HepG2 (cell line): ENCODE measurements around the gene PIGA. TPM values are rescaled to one million over a fixed set of nuclear protein-coding genes. Genes with fewer than 3 reads are reported as not detected.

Source experiments
- ATAC-seq: fragments of 200-7000 bp; cut with Tn5 transposase; 3 replicates; pipeline ENCODE4 v1.9.1; 2020; ENCODE audit warnings: mild to moderate bottlenecking, moderate library complexity
- BruUV-seq: library from RNA; stranded (reverse); fragments of 400-500 nt; replicated peaks from 2 replicates; lab custom pipeline; 2021; lab: Mats Ljungman, UMichigan
- CTCF ChIA-PET: fragments of 300-600 bp; formaldehyde crosslinking; extraction: SDS; loops from one replicate; lab custom pipeline; 2021; ENCODE audit warnings: low total read pairs, inconsistent platforms, low intra/inter-chr PET ratio; lab: Yijun Ruan, JAX
- POLR2A ChIA-PET: fragments of 350-600 bp; sonication (Branson Sonifier 250); formaldehyde crosslinking; loops from one replicate; lab custom pipeline; 2020; ENCODE audit warnings: antibody characterized with exemption, inconsistent platforms; lab: Yijun Ruan, JAX
- DNase-seq: peaks from one replicate; pipeline ENCODE4 v3.0.0-alpha.2; 2015; ENCODE audit warnings: low spot score
- FAIRE-seq: peaks from 3 replicates; lab custom pipeline; 2011; peaks lifted over from hg19 to GRCh38; lab: Jason Lieb, UNC
- H2AFZ ChIP-seq: one replicate; pipeline ENCODE4 v1.6.1; 2011; ENCODE audit warnings: low read length, inconsistent platforms
- H3K27ac ChIP-seq: fragments of 300-600 bp; 3 replicates; pipeline ENCODE4 v1.8.0; 2011; ENCODE audit warnings: mixed run types, mild to moderate bottlenecking, mixed read lengths, low read length, inconsistent platforms; ENCODE audit not compliant: insufficient read depth; ENCODE audit errors: extremely low read length
- H3K27me3 ChIP-seq, 2 experiments: fragments of 200-600 bp in 1 of 2; 2 replicates in 1 of 2; 3 replicates in 1 of 2; pipeline versions ENCODE4 v1.6.0 to v1.8.0; 2011; ENCODE audit warnings: low read length in 2 of 2, mild to moderate bottlenecking in 2 of 2, moderate library complexity in 2 of 2, inconsistent platforms in 1 of 2; ENCODE audit not compliant: insufficient read depth in 2 of 2, control insufficient read depth in 1 of 2
- H3K36me3 ChIP-seq, 2 experiments: fragments of 200-600 bp in 1 of 2; replicated peaks in 1 of 2; 2 replicates in 1 of 2; 3 replicates in 1 of 2; pipeline versions ENCODE4 v1.5.1 to v1.8.0; 2011; ENCODE audit warnings: low read length in 2 of 2, inconsistent platforms in 1 of 2; ENCODE audit not compliant: insufficient read depth in 2 of 2, control insufficient read depth in 1 of 2
- H3K4me1 ChIP-seq: 2 replicates; pipeline ENCODE4 v1.5.1; 2012; ENCODE audit warnings: low read length, inconsistent platforms; ENCODE audit not compliant: insufficient read depth
- H3K4me2 ChIP-seq: 2 replicates; pipeline ENCODE4 v1.6.0; 2011; ENCODE audit warnings: low read depth, low read length, inconsistent platforms
- H3K4me3 ChIP-seq, 3 experiments: fragments of 200-600 bp in 1 of 3; sonication (generic), shearing (Covaris generic) in 1 of 3; replicated peaks in 1 of 3; 2 replicates each; pipeline ENCODE4 v1.5.1; 2011 to 2016; ENCODE audit warnings: low read length in 3 of 3, inconsistent platforms in 2 of 3, low read depth in 2 of 3, mild to moderate bottlenecking in 2 of 3, control low read depth in 1 of 3, mixed read lengths in 1 of 3; ENCODE audit not compliant: insufficient read depth in 1 of 3
- H3K79me2 ChIP-seq: one replicate; pipeline ENCODE4 v1.6.1; 2011; ENCODE audit warnings: low read length, inconsistent platforms; ENCODE audit not compliant: insufficient read depth
- H3K9ac ChIP-seq: 2 replicates; pipeline ENCODE4 v1.6.0; 2011; ENCODE audit warnings: mild to moderate bottlenecking, low read depth, low read length, inconsistent platforms; ENCODE audit not compliant: insufficient read depth
- H3K9me3 ChIP-seq: 2 replicates; pipeline ENCODE4 v1.5.1; 2012; ENCODE audit warnings: mild to moderate bottlenecking, low read length
- H4K20me1 ChIP-seq: 2 replicates; pipeline ENCODE4 v1.6.0; 2011; ENCODE audit warnings: inconsistent platforms, mild to moderate bottlenecking, low read length, moderate library complexity; ENCODE audit not compliant: insufficient read depth
- CBX5 ChIP-seq: sonication (generic); formaldehyde crosslinking; IDR thresholded peaks from 2 replicates; pipeline ENCODE4 v1.4.0; 2020; ENCODE audit warnings: missing genetic modification reagents, borderline replicate concordance
- MBNL3 ChIP-seq: fragments of 250-450 bp; sonication (Bioruptor Pico); conservative IDR thresholded peaks from 2 replicates; pipeline ENCODE4 v1.8.0; 2022; ENCODE audit warnings: mild to moderate bottlenecking, inconsistent platforms
- NCOA2 ChIP-seq: sonication (generic); formaldehyde crosslinking; IDR thresholded peaks from 2 replicates; pipeline ENCODE4 v1.8.0; 2022; ENCODE audit warnings: inconsistent platforms
- NONO ChIP-seq, 2 experiments: fragments of 450-650 bp in 1 of 2; sonication (generic) in 1 of 2; formaldehyde crosslinking in 1 of 2; IDR thresholded peaks in 1 of 2; conservative IDR thresholded peaks in 1 of 2; 2 replicates each; pipeline versions ENCODE4 v1.6.1 to v1.8.0; 2017 to 2022; ENCODE audit warnings: mild to moderate bottlenecking in 1 of 2, missing genetic modification reagents in 1 of 2, moderate library complexity in 1 of 2
- NR2F2 ChIP-seq: IDR thresholded peaks from 2 replicates; pipeline ENCODE4 v1.6.1; 2012; ENCODE audit warnings: low read depth, inconsistent platforms, borderline replicate concordance
- POLR2G ChIP-seq: fragments of 200-400 bp; formaldehyde crosslinking; IDR thresholded peaks from 2 replicates; pipeline ENCODE4 v1.6.1; 2018; ENCODE audit warnings: mild to moderate bottlenecking, low read depth, low read length, moderate library complexity
- ZFP36L2 ChIP-seq: sonication (generic); formaldehyde crosslinking; IDR thresholded peaks from 2 replicates; pipeline ENCODE4 v1.4.0; 2020; ENCODE audit warnings: missing genetic modification reagents
- ZNF501 ChIP-seq: sonication (generic); formaldehyde crosslinking; IDR thresholded peaks from 2 replicates; pipeline ENCODE4 v1.5.1; 2020; ENCODE audit warnings: mild to moderate bottlenecking, moderate library complexity, missing genetic modification reagents
- ZNF557 ChIP-seq: sonication (generic); formaldehyde crosslinking; IDR thresholded peaks from 2 replicates; pipeline ENCODE4 v1.4.0; 2020; ENCODE audit warnings: missing genetic modification reagents
- ZNF569 ChIP-seq: sonication (generic); formaldehyde crosslinking; IDR thresholded peaks from 2 replicates; pipeline ENCODE4 v1.5.0; 2020; ENCODE audit warnings: mild to moderate bottlenecking, missing genetic modification reagents, moderate library complexity, borderline replicate concordance
- ZNF749 ChIP-seq: sonication (generic); formaldehyde crosslinking; IDR thresholded peaks from 2 replicates; pipeline ENCODE4 v1.8.0; 2022; ENCODE audit warnings: mild to moderate bottlenecking, missing genetic modification reagents, moderate library complexity, borderline replicate concordance
- ZZZ3 ChIP-seq: sonication (generic); formaldehyde crosslinking; IDR thresholded peaks from 2 replicates; pipeline ENCODE4 v1.4.0; 2020; ENCODE audit warnings: missing genetic modification reagents, mild to moderate bottlenecking, borderline replicate concordance
- WGBS: methylation state at CpG from one replicate; pipeline ENCODE4 v1.1.6; 2017; ENCODE audit warnings: low lambda C conversion rate; 5-methylcytosine and 5-hydroxymethylcytosine counted together
- in situ Hi-C: cut with HindIII; loops from 2 replicates; pipeline ENCODE4 v1.10.0; 2017; ENCODE audit warnings: low pct_unique_long_range_greater_than_20kb; ENCODE audit not compliant: extremely low pct_ligation_motif_present
- intact Hi-C: fragments of 100-400 bp; cut with micrococcal nuclease; formaldehyde crosslinking; loops from one replicate; pipeline ENCODE4 v1.10.0; 2022; ENCODE audit not compliant: unreplicated experiment
- polyA plus RNA-seq, 8 experiments: library from polyadenylated mRNA; depleted of rRNA in 3 of 8; stranded (reverse) in 7 of 8; unstranded in 1 of 8; fragments of >200 nt; fragmentation: Illumina TruSeq in 4 of 8; extraction: Trizol in 4 of 8; gene quantifications; 2 replicates each; pipeline versions ENCODE4 v1.2.1 to v1.2.3, GENCODE V29; 2011 to 2016; ENCODE audit warnings: low read depth in 4 of 8, missing spikeins in 1 of 8, mixed read lengths in 1 of 8; ENCODE audit not compliant: insufficient read depth in 1 of 8
- total RNA-seq, 5 experiments: library from RNA; depleted of rRNA; stranded (reverse); fragments of >200 nt; fragmentation: Illumina TruSeq; extraction: Trizol; gene quantifications; 2 replicates each; pipeline ENCODE4 v1.2.3, GENCODE V29; 2016; ENCODE audit warnings: low read depth in 1 of 5
- TF ChIP-seq, protein P1 (sequence below): sonication (generic); formaldehyde crosslinking; IDR thresholded peaks from 2 replicates; pipeline ENCODE4 v1.8.1; 2023; ENCODE audit warnings: mild to moderate bottlenecking, missing genetic modification reagents
- TF ChIP-seq, protein P2 (sequence below): sonication (generic); formaldehyde crosslinking; IDR thresholded peaks from 2 replicates; pipeline ENCODE4 v1.5.1; 2020; ENCODE audit warnings: mild to moderate bottlenecking, moderate library complexity, missing genetic modification reagents

PIGA gene
- total and polyA plus RNA-seq, 2 of the 13 experiments (the other 11 are each of a cell fraction or from before 2014, with no cell fraction given), result 6.0 to 13.0 TPM

DNA sequence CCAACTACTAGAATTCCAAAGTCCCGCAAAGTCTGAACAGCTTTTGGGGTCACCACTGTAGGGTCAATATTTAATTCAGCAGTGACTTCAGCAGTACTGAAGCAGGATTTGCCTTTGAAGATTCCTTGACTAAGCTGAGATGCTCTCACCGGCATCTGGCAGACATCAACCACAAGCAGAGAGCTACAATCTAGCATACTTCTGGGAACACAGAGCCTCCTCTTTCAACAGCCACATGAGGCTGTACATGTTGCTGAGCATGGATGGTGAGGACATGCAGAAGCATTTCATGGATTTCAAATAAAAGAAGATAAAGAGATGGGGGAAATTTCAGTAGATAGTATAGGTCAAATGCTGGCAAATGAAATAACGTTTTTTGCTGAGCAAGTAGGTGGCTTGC, 13.3 kb downstream of the PIGA start:
- intact Hi-C loops (no loop called here), in situ Hi-C loops (no loop called here)
- ChIA-PET POLR2A (no interaction called here), CTCF (no interaction called here)
- H3K27ac ChIP-seq, result no peak overlapping the region
- no peaks in the 10 kb centered on the region for H3K4me1 ChIP-seq
- H3K4me3 ChIP-seq, result no peak overlapping the region
- H4K20me1 ChIP-seq, result no peaks in the 10 kb centered on the region
- 100% methylated on average over 3 of the region's 3 CpGs for WGBS
- BruUV-seq, result no TSS peak
- DNase-seq (no peak), FAIRE-seq (no peak), ATAC-seq (no peak)
- TF ChIP-seq ZNF557 (CRISPR knock-in tag) (no peak), ZFP36L2 (CRISPR knock-in tag) (no peak), NONO (IDR thresholded peaks at IDR 0.05) (no peak), NONO (CRISPR knock-in tag; conservative IDR thresholded peaks at IDR 0.05) (no peak), NCOA2 (CRISPR knock-in tag) (no peak), POLR2G (no peak), MBNL3 (CRISPR knock-in tag) (no peak), NR2F2 (no peak), ZNF501 (CRISPR knock-in tag) (no peak), ZNF749 (CRISPR knock-in tag) (no peak), ZNF569 (no peak), ZZZ3 (CRISPR knock-in tag) (no peak), CBX5 (no peak)
- TF ChIP-seq, protein P1, sequence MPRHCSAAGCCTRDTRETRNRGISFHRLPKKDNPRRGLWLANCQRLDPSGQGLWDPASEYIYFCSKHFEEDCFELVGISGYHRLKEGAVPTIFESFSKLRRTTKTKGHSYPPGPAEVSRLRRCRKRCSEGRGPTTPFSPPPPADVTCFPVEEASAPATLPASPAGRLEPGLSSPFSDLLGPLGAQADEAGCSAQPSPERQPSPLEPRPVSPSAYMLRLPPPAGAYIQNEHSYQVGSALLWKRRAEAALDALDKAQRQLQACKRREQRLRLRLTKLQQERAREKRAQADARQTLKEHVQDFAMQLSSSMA (CRISPR knock-in tag), result no peak
- TF ChIP-seq, protein P2, sequence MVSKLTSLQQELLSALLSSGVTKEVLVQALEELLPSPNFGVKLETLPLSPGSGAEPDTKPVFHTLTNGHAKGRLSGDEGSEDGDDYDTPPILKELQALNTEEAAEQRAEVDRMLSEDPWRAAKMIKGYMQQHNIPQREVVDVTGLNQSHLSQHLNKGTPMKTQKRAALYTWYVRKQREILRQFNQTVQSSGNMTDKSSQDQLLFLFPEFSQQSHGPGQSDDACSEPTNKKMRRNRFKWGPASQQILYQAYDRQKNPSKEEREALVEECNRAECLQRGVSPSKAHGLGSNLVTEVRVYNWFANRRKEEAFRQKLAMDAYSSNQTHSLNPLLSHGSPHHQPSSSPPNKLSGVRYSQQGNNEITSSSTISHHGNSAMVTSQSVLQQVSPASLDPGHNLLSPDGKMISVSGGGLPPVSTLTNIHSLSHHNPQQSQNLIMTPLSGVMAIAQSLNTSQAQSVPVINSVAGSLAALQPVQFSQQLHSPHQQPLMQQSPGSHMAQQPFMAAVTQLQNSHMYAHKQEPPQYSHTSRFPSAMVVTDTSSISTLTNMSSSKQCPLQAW, result no peak
- H2AFZ ChIP-seq, result no peak overlapping the region
- H3K27me3 ChIP-seq, result no peaks in the 10 kb centered on the region
- H3K36me3 ChIP-seq, result peaks cover 0 to 3% of the 10 kb centered on the region in 2 experiments; a peak in 1 of 5 replicates
- no peaks in the 10 kb centered on the region for H3K79me2 ChIP-seq
- H3K9me3 ChIP-seq, result no peaks in the 10 kb centered on the region
- no peak overlapping the region for H3K9ac ChIP-seq
- no peak overlapping the region for H3K4me2 ChIP-seq
